Upper lobe of right lung (tissue), 1 donor: ENCODE data around the gene LRMDA. TPM values are rescaled to one million over a fixed set of nuclear protein-coding genes. Genes with fewer than 3 reads are reported as not detected.

ENCODE experiments used
- ATAC-seq: fragments of 200-7000 bp; cut with Tn5 transposase; one replicate; pipeline ENCODE4 v1.9.1; 2020; ENCODE audit warnings: mild to moderate bottlenecking, moderate library complexity
- DNase-seq: peaks from one replicate; pipeline ENCODE4 v3.0.0-alpha.2; 2020
- H3K27ac ChIP-seq: fragments of 200-600 bp; one replicate; pipeline ENCODE4 v1.8.0; 2022
- H3K27me3 ChIP-seq: fragments of 200-600 bp; one replicate; pipeline ENCODE4 v1.8.0; 2022; ENCODE audit warnings: mild to moderate bottlenecking
- H3K36me3 ChIP-seq: fragments of 200-600 bp; one replicate; pipeline ENCODE4 v1.8.0; 2022
- H3K4me1 ChIP-seq: fragments of 200-600 bp; one replicate; pipeline ENCODE4 v1.8.0; 2022
- H3K4me3 ChIP-seq: fragments of 200-600 bp; one replicate; pipeline ENCODE4 v1.8.0; 2022; ENCODE audit warnings: mild to moderate bottlenecking
- H3K9me3 ChIP-seq: fragments of 200-600 bp; one replicate; pipeline ENCODE4 v1.8.0; 2022
- CTCF ChIP-seq: fragments of 200-600 bp; IDR thresholded peaks from one replicate; pipeline ENCODE4 v1.8.0; 2022; ENCODE audit warnings: antibody characterized with exemption
- intact Hi-C: fragments of 100-400 bp; cut with DNase I; formaldehyde crosslinking; loops from one replicate; pipeline ENCODE4 v1.11.0; 2022
- total RNA-seq: library from RNA; stranded (reverse); fragmentation: NEBNext Ultra II Directional; extraction: Animal tissue kit (Norgen Biotek cat#: 25700); gene quantifications from one replicate; pipeline ENCODE4 v1.2.1, GENCODE V29; 2021
- donor health status: DM: no; HTN: yes; CAD: no; lungs with severe emphysema.

Gene LRMDA
- total RNA-seq, 1 donor from 2014 or later: 20.0 TPM

- Histone ChIP-seq H3K4me3 (no peak overlapping the region), H3K4me1 (peaks cover 34% of the 10 kb centered on the region), H3K27me3 (no peaks in the 10 kb centered on the region), H3K27ac (no peak overlapping the region), H3K9me3 (no peaks in the 10 kb centered on the region), H3K36me3 (no peaks in the 10 kb centered on the region)
- no peak for TF ChIP-seq CTCF
- intact Hi-C loops: no loop called here
- peak; percentile 70 for ATAC-seq
- DNase-seq: no peak
These were observed 181.7 kb downstream of the LRMDA start for GRCh38 chr10:75612904-75613684.

- no peak for TF ChIP-seq CTCF
- no peak overlapping the region for H3K27ac ChIP-seq
- ATAC-seq (no peak), DNase-seq (no peak)
- no peaks in the 10 kb centered on the region for H3K36me3 ChIP-seq
- intact Hi-C loops: no loop called here
- no peaks in the 10 kb centered on the region for H3K9me3 ChIP-seq
- H3K4me1 ChIP-seq: peaks cover 34% of the 10 kb centered on the region
- no peaks in the 10 kb centered on the region for H3K27me3 ChIP-seq
- H3K4me3 ChIP-seq: no peak overlapping the region
These were observed 182.5 kb downstream of the LRMDA start for GRCh38 chr10:75613685-75614504.

GRCh38 chr10:75616076-75616475 is 184.7 kb downstream of the LRMDA start:
- peaks cover 34% of the 10 kb centered on the region for H3K4me1 ChIP-seq
- DNase-seq (no peak), ATAC-seq (no peak)
- H3K4me3 ChIP-seq: no peak overlapping the region
- no peaks in the 10 kb centered on the region for H3K36me3 ChIP-seq
- intact Hi-C loops: no loop called here
- no peak overlapping the region for H3K27ac ChIP-seq
- no peaks in the 10 kb centered on the region for H3K9me3 ChIP-seq
- H3K27me3 ChIP-seq: no peaks in the 10 kb centered on the region
- no peak for TF ChIP-seq CTCF

GRCh38 chr10:75616874-75617478 is 185.6 kb downstream of the LRMDA start:
- Histone ChIP-seq H3K27ac (no peak overlapping the region), H3K4me1 (peaks cover 27% of the 10 kb centered on the region), H3K9me3 (no peaks in the 10 kb centered on the region), H3K4me3 (no peak overlapping the region), H3K36me3 (no peaks in the 10 kb centered on the region), H3K27me3 (no peaks in the 10 kb centered on the region)
- intact Hi-C loops: no loop called here
- ATAC-seq (peak; percentile 32), DNase-seq (peak; percentile 53)
- TF ChIP-seq CTCF: no peak

- intact Hi-C loops: no loop called here
- no peak for TF ChIP-seq CTCF
- DNase-seq: no peak
- Histone ChIP-seq H3K27me3 (no peaks in the 10 kb centered on the region), H3K4me1 (peaks cover 25% of the 10 kb centered on the region), H3K36me3 (no peaks in the 10 kb centered on the region), H3K27ac (no peak overlapping the region), H3K4me3 (no peak overlapping the region), H3K9me3 (no peaks in the 10 kb centered on the region)
- ATAC-seq: peak; percentile 74
These were observed 186.2 kb downstream of the LRMDA start for GRCh38 chr10:75617485-75618155.
